ENCODE results near the gene MORN4. TPM values are rescaled to one million over a fixed set of nuclear protein-coding genes. Genes with fewer than 3 reads are reported as not detected.
"Not testable (repeated sequence)": the region's sequence is repeated elsewhere in the genome, so short reads cannot be mapped to it uniquely, and the experiment has no call there.

Gene MORN4
- total RNA-seq, 2 donors from 2014 or later, result 0.35 to 1.2 TPM

- DNase-seq (no peak), ATAC-seq (no peak)
- peaks cover 18% of the 10 kb centered on the region for H3K36me3 Mint-ChIP-seq (ENCODE audit: low read depth)
- H3K4me1 Mint-ChIP-seq, result peaks cover 18% of the 10 kb centered on the region
- H3K27ac Mint-ChIP-seq, result no peak overlapping the region
- no peak overlapping the region for H3K4me3 Mint-ChIP-seq
- H3K9me3 ChIP-seq (ENCODE audit: control insufficient read depth, low read length, poor library complexity, severe bottlenecking), result no peaks in the 10 kb centered on the region
- H3K27me3 Mint-ChIP-seq, result no peaks in the 10 kb centered on the region
These were observed 18.5 kb upstream of the MORN4 start for GRCh38 chr10:97651773-97652172.

GRCh38 chr10:97650726-97651125 is 17.4 kb upstream of the MORN4 start:
- H3K9me3 ChIP-seq (ENCODE audit: control insufficient read depth, low read length, poor library complexity, severe bottlenecking), result no peaks in the 10 kb centered on the region
- Mint-ChIP-seq H3K4me3 (no peak overlapping the region), H3K27me3 (no peaks in the 10 kb centered on the region), H3K27ac (no peak overlapping the region), H3K36me3 (ENCODE audit: low read depth) (peaks cover 12% of the 10 kb centered on the region), H3K4me1 (peaks cover 19% of the 10 kb centered on the region)
- no peak for ATAC-seq
- no peak for DNase-seq

- H3K4me1 Mint-ChIP-seq, result peaks cover 20% of the 10 kb centered on the region
- ATAC-seq; H3K27me3 Mint-ChIP-seq; DNase-seq; H3K9me3 ChIP-seq (ENCODE audit: control insufficient read depth, low read length, poor library complexity, severe bottlenecking): not testable (repeated sequence)
- H3K36me3 Mint-ChIP-seq (ENCODE audit: low read depth), result peaks cover 12% of the 10 kb centered on the region
- H3K4me3 Mint-ChIP-seq, result peak overlapping the region; percentile 68
- H3K27ac Mint-ChIP-seq, result peak overlapping the region; percentile 82
These were observed 16.1 kb upstream of the MORN4 start for GRCh38 chr10:97649405-97649750.

GRCh38 chr10:97648562-97649404 is 15.5 kb upstream of the MORN4 start:
- ATAC-seq (peak; percentile 97), DNase-seq (no peak)
- Mint-ChIP-seq H3K27me3 (no peaks in the 10 kb centered on the region), H3K4me1 (peaks cover 20% of the 10 kb centered on the region), H3K36me3 (ENCODE audit: low read depth) (peaks cover 9% of the 10 kb centered on the region), H3K4me3 (peak overlapping the region; percentile 68), H3K27ac (peak overlapping the region; percentile 82)
- H3K9me3 ChIP-seq (ENCODE audit: control insufficient read depth, low read length, poor library complexity, severe bottlenecking), result no peaks in the 10 kb centered on the region

- H3K36me3 Mint-ChIP-seq (ENCODE audit: low read depth), result peaks cover 4% of the 10 kb centered on the region
- H3K4me1 Mint-ChIP-seq, result peaks cover 23% of the 10 kb centered on the region
- DNase-seq (no peak), ATAC-seq (no peak)
- H3K27me3 Mint-ChIP-seq, result no peaks in the 10 kb centered on the region
- H3K27ac Mint-ChIP-seq, result peak overlapping the region; percentile 82
- H3K9me3 ChIP-seq (ENCODE audit: control insufficient read depth, low read length, poor library complexity, severe bottlenecking), result no peaks in the 10 kb centered on the region
- no peak overlapping the region for H3K4me3 Mint-ChIP-seq
These were observed 14.3 kb upstream of the MORN4 start for GRCh38 chr10:97647556-97647955.

DNA sequence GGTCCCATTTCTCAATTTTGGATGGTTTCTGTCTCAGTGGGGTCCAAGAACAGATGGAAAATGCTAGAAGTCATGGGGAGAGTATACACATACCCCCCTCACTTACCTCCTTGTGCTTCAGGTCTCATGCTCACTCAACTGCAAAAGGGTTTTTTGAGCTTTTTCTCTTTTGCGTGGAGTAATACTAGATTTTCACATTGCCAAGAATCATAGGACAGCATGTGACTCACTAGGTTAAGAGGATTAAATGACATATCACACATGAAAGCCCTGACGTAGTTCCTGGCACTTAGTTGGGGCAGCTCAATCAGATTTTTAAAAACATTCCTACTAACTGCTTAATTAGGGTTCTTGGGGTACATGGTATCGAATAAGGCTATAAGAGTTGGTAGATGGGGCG is 11.6 kb upstream of the MORN4 start:
- DNase-seq (no peak), ATAC-seq (no peak)
- Mint-ChIP-seq H3K27me3 (no peaks in the 10 kb centered on the region), H3K36me3 (ENCODE audit: low read depth) (peaks cover 4% of the 10 kb centered on the region), H3K4me1 (peaks cover 34% of the 10 kb centered on the region), H3K4me3 (no peak overlapping the region), H3K27ac (no peak overlapping the region)
- H3K9me3 ChIP-seq (ENCODE audit: control insufficient read depth, low read length, poor library complexity, severe bottlenecking), result no peaks in the 10 kb centered on the region

DNA sequence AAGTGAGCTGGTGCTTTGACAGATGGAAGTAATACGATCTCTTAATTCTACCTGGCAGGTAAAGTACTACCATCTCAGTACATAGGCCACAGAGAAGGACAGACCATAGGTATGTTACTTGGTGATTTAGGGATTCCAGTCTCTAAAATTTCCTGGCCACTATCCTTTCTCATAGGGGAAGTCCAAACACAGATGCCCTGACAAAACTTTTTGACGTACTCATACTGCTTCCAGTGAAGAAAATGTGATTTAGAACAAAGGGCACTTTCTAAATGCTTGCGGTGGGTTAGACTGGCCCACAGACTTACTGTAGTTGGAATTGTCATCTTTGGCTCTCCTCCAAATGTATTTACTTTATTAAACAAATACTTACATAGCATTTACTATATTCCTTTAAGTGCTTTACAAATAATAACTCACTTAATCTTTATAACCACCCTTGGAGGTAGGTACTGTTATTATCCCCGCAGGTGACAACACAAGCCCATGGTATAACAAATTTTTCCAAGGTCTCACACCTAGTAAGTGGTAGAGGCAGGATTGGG is 10.2 kb upstream of the MORN4 start:
- no peak overlapping the region for H3K27ac Mint-ChIP-seq
- ATAC-seq (no peak), DNase-seq (no peak)
- peaks cover 26% of the 10 kb centered on the region for H3K4me1 Mint-ChIP-seq
- H3K4me3 Mint-ChIP-seq, result peak overlapping the region; percentile 70
- H3K36me3 Mint-ChIP-seq (ENCODE audit: low read depth), result peaks cover 4% of the 10 kb centered on the region
- no peaks in the 10 kb centered on the region for H3K9me3 ChIP-seq (ENCODE audit: control insufficient read depth, low read length, poor library complexity, severe bottlenecking)
- no peaks in the 10 kb centered on the region for H3K27me3 Mint-ChIP-seq

DNA sequence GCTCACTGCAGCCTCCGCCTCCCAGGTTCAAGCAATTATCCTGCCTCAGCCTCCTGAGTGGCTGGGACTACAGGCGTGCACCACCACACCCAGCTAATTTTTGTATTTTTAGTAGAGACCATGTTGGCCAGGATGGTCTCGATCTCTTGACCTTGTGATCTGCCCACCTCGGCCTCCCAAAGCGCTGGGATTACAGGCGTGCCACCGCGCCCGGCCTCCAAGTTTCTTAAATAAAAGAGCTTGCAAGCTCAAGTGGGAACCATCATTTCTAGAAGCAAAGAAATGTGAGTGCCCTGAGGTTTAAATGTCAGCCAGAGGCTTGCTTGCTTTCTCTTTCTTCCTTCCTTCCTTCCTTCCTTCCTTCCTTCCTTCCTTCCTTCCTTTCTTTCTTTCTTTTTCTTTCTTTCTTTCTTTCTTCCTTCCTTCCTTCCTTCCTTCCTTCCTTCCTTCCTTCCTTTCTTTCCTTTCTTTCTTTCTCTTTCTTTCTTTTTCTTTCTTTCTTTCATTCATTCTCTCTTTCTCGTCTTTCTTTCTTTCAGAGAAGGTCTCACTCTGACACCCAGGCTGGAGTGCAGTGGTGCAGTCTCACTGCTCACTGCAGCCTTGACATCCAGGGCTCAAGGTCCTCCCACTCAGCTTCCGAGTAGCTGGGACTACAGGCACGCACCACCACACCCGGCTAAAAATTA is 9.3 kb upstream of the MORN4 start:
- Mint-ChIP-seq H3K27ac (peak overlapping the region; percentile 67), H3K4me3 (peak overlapping the region; percentile 70), H3K4me1 (peaks cover 23% of the 10 kb centered on the region)
- not testable (repeated sequence) for DNase-seq; ATAC-seq; H3K9me3 ChIP-seq (ENCODE audit: control insufficient read depth, low read length, poor library complexity, severe bottlenecking); H3K36me3 Mint-ChIP-seq (ENCODE audit: low read depth); H3K27me3 Mint-ChIP-seq

- H3K9me3 ChIP-seq (ENCODE audit: control insufficient read depth, low read length, poor library complexity, severe bottlenecking), result no peaks in the 10 kb centered on the region
- H3K27me3 Mint-ChIP-seq, result no peaks in the 10 kb centered on the region
- no peaks in the 10 kb centered on the region for H3K36me3 Mint-ChIP-seq (ENCODE audit: low read depth)
- ATAC-seq, result peak; percentile 22
- peak overlapping the region; percentile 97 for H3K4me3 Mint-ChIP-seq
- H3K4me1 Mint-ChIP-seq, result peaks cover 20% of the 10 kb centered on the region
- peak overlapping the region; percentile 90 for H3K27ac Mint-ChIP-seq
- peak in 1 of 3 donors; percentile 13 for DNase-seq
These were observed 7.8 kb upstream of the MORN4 start for GRCh38 chr10:97640868-97641811.

- DNase-seq, result peak; percentile 96 to 97 (median 97)
- Mint-ChIP-seq H3K27me3 (no peaks in the 10 kb centered on the region), H3K4me1 (peaks cover 19% of the 10 kb centered on the region), H3K36me3 (ENCODE audit: low read depth) (no peaks in the 10 kb centered on the region), H3K4me3 (peak within 1 kb of the TSS; percentile 97), H3K27ac (peak within 1 kb of the TSS; percentile 90)
- no peaks in the 10 kb centered on the region for H3K9me3 ChIP-seq (ENCODE audit: control insufficient read depth, low read length, poor library complexity, severe bottlenecking)
- peak; percentile 97 for ATAC-seq
These were observed 7.0 kb upstream of the MORN4 start, which contains the start of gene PI4K2A for GRCh38 chr10:97640174-97640867. Gene PI4K2A, plus strand, starts transcription at chr10:97640671. Its CDS starts 72 bp downstream, at chr10:97640743.

- not testable (repeated sequence) for H3K36me3 Mint-ChIP-seq (ENCODE audit: low read depth); DNase-seq; H3K4me3 Mint-ChIP-seq; ATAC-seq; H3K27ac Mint-ChIP-seq; H3K9me3 ChIP-seq (ENCODE audit: control insufficient read depth, low read length, poor library complexity, severe bottlenecking); H3K27me3 Mint-ChIP-seq
- H3K4me1 Mint-ChIP-seq, result peaks cover 19% of the 10 kb centered on the region
These were observed 5.8 kb upstream of the MORN4 start for GRCh38 chr10:97639090-97639489.

GRCh38 chr10:97635577-97635976 is 2.3 kb upstream of the MORN4 start:
- H3K36me3 Mint-ChIP-seq (ENCODE audit: low read depth), result peaks cover 3% of the 10 kb centered on the region
- DNase-seq (no peak), ATAC-seq (no peak)
- H3K9me3 ChIP-seq (ENCODE audit: control insufficient read depth, low read length, poor library complexity, severe bottlenecking), result no peaks in the 10 kb centered on the region
- H3K27me3 Mint-ChIP-seq, result no peaks in the 10 kb centered on the region
- no peak overlapping the region for H3K4me3 Mint-ChIP-seq
- peaks cover 14% of the 10 kb centered on the region for H3K4me1 Mint-ChIP-seq
- H3K27ac Mint-ChIP-seq, result no peak overlapping the region
